ENCODE measurements around the gene NVL. TPM values are rescaled to one million over a fixed set of nuclear protein-coding genes. Genes with fewer than 3 reads are reported as not detected.
A peak's percentile ranks its signal among the peaks of the same experiment; 100 is the strongest.

NVL gene
- polyA plus RNA-seq, 3 donors = 36.2 to 44.7 (median 40.2) TPM

DNA sequence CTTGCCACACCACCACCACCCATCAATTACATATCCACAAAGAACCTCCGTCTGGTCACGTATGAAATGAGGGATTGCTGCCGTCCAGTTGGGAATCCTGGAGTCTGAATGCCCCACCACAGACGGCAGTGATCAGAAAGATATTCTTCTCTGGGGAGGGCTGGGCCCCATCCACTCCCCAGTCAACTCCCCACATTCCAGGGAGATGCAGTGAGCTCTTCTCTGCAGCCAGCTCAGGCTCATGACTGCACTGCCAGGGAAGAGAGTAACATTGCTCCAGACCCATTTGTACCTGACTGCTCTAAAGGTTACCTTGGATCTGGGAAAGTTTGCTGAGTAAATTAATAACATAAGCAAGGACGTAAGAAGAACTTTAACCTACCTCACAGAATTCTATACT, 128.6 kb downstream of the NVL start:
- DNase-seq (ENCODE audit: low read depth in 3 of 3, low spot score in 2 of 3) = no peak

DNA sequence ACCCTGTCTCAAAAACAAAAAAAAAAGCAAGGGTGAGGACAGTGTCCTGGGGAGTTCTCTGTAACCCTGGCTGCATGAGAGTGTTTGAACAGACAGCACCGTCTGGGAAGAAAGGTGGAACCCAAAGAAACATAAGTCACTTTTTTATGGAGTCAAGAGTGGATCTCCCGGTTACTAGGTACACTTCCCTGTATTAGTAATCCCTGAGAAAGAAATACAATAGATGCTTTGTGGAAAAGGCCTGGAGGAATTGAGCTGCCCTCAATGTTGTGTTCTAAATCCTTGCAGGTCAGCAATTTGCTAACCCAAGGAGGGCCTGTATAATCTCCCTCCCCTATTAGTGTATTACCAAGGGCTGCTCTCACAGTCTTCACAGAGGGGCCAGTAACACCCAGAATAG, 130.3 kb downstream of the NVL start:
- DNase-seq (ENCODE audit: low read depth in 3 of 3, low spot score in 2 of 3) = no peak

DNA sequence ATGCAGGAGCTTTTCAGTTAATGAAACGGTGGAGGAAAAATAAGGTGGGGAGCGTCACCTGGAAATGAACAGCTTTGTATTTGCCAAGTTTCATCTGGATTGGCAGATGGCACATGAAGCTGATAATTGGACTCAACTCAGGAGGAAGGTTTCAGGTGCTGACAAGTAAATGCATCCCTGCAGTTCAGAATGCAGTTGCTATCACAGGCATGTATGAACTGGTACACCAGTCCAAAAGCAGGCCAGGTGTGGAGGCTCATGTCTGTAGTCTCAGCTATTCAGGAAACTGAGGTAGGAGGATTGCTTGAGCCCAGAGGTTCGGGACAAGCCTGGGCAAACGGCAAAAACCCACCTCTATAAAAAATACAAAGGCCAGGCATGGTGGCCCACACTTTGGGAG, 131.4 kb downstream of the NVL start:
- no peak for DNase-seq (ENCODE audit: low read depth in 3 of 3, low spot score in 2 of 3)

DNA sequence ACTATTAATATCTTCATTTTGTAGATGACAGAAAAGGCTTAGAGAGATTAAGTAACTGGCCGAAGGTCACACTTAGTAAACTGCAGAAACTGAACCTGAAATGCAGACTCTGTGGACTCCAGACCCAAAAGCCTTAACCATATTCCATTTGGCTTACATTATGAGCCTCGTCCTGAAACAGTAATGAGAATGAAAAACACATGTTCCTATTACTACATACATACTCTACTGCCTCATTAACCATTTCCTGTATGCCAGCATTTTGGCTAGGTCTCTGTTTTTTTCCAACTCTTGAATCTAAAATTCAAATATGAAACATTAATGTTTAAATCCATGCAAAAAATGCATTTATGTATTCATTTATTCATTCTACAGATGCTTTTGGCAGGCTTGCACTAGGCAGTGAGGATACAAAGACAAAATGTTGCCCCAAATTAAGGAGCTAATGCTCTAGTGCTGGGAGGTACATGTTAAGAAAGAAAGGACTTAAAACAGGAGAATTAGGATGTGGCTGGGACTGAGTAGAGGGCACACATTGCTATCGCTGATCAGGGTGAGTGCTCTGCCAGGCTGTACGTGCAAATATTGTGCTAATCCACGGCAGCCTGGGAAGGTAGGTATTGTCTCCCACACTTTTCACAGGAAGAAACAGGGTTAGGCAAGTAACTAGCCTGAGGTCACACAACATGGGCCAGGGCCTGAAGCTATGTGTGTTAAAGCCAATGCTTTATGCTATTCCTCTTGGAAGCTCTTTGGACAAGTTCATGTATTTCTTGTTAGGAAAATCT, 133.0 kb downstream of the NVL start:
- DNase-seq (ENCODE audit: low read depth in 3 of 3, low spot score in 2 of 3) = no peak

DNA sequence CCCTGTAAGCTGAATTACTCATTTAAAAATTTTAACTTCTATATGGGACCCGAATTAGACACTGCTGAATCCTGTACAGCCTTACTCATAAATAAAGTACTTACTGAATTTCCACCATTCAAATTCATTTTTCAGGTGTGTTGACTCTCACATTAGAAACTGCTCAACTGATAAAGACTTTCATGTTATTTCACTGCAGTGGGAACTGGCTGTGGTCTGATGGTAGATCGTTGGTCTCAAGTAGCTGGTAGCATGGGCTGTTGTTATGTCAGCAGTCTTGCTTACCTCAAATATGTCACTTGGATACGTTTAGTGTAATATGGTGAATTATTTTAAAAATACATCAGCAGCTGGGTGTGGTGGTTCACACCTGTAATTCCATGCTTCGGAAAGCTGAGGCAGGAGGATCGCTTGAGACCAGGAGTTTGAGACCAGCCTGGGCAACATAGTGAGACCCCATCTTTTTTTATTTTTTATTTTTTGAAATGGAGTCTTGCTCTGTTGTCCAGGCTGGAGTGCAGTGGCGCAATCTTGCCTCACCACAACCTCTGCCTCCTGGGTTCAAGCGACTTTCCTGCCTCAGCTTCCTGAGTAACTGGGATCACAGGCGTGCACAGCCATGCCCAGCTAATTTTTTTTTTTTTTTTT, 136.5 kb downstream of the NVL start:
- DNase-seq (ENCODE audit: low read depth in 3 of 3, low spot score in 2 of 3) = no peak

DNA sequence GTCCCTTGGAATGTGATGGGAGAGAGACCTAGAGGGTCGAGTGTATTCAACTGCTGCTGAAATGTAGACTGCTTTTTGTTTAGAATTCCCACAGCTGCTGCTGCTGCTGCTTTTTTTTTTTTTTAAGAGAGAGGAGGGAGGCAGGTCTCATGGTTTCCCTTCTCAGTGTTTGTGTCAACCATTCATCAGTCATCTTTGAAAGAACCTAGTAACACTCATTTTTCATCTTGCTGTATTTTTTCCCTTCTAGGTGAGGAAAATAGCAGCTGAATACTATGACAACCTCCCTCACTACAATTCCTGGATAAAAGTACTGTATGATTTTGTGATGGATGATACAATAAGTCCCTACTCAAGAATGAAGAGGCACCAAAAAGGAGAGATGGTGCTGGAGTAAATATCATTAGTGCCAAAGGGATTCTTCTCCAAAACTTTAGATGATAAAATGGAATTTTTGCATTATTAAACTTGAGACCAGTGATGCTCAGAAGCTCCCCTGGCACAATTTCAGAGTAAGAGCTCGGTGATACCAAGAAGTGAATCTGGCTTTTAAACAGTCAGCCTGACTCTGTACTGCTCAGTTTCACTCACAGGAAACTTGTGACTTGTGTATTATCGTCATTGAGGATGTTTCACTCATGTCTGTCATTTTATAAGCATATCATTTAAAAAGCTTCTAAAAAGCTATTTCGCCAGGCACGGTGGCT, 137.7 kb downstream of the NVL start:
- no peak for DNase-seq (ENCODE audit: low read depth in 3 of 3, low spot score in 2 of 3)

DNA sequence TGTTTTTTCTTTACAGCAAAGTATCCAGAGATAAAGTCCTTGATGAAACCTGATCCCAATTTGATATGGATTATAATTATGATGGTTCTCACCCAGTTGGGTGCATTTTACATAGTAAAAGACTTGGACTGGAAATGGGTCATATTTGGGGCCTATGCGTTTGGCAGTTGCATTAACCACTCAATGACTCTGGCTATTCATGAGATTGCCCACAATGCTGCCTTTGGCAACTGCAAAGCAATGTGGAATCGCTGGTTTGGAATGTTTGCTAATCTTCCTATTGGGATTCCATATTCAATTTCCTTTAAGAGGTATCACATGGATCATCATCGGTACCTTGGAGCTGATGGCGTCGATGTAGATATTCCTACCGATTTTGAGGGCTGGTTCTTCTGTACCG, 140.4 kb downstream of the NVL start:
- no peak for DNase-seq (ENCODE audit: low read depth in 3 of 3, low spot score in 2 of 3)

DNA sequence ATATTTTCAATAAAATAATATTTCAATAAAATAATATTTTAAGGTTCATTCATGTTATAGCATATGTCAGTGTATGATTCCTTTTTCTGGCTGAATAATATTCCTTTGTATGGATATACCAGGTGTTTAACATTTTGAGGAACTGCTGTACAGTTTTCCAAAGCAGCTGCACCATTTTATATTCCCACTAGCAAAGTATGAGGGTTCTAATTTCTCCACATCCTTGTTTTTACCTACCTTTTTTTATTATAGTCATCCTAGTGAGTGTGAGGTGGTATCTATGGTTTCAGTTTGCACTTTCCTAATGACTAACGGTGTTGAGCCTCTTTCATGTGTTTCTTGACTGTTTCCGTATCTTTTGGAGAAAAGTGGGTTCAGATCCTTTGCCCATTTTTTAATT, 141.7 kb downstream of the NVL start:
- no peak for DNase-seq (ENCODE audit: low read depth in 3 of 3, low spot score in 2 of 3)

- no peak for DNase-seq (ENCODE audit: low read depth in 3 of 3, low spot score in 2 of 3)
Observed at GRCh38 chr1:224185208-224185607, 144.8 kb downstream of the NVL start.

DNA sequence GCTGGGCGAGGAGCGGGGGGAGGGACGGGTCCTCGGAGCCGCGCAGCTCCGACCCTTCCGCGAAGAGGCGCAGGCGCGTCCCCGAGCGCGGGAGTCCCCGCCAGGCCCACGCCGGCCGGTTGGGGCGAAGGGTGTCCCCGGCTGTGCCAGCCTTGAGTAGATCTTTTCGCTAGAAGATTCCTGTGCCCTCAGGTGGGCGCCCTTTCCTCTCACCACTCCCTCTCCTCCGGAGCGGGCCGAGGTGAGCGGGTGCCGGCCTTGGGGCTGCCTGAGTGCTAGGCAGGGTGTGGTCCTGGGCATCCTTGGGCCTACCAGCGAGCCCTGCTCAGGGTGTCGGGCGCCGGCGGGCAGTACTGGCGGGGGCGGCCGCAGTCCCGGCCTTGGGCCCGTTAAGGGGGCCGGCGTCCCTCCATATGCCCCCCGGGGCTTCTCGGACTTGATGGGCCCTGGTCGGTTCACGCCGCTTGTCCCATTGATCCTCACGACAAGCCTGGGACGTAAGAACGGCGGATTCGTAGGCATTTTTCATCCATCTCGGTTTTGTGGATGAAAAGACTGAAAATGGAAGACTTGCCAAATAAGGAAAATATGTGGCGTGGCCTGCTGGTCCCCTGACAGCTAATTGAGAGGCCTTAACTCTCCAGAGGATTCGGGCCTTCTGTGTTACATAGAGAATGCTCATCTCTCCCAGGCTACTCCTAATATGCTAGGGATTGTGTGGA, 146.2 kb downstream of the NVL start:
- DNase-seq (ENCODE audit: low read depth in 3 of 3, low spot score in 2 of 3) = peak in 1 of 3 donors; percentile 32

GRCh38 chr1:224182866-224183590, 146.9 kb downstream of the NVL start, which contains the start of gene DEGS1:
TSS of gene DEGS1 (plus strand) at chr1:224183240. CDS start at chr1:224183337, 97 bp downstream.
- peak in 2 of 3 donors; percentile 62 to 68 for DNase-seq (ENCODE audit: low read depth in 3 of 3, low spot score in 2 of 3)

GRCh38 chr1:224182057-224182865, 147.7 kb downstream of the NVL start:
- no peak for DNase-seq (ENCODE audit: low read depth in 3 of 3, low spot score in 2 of 3)

GRCh38 chr1:224181453-224181810, 148.5 kb downstream of the NVL start:
- DNase-seq (ENCODE audit: low read depth in 3 of 3, low spot score in 2 of 3) = no peak

DNA sequence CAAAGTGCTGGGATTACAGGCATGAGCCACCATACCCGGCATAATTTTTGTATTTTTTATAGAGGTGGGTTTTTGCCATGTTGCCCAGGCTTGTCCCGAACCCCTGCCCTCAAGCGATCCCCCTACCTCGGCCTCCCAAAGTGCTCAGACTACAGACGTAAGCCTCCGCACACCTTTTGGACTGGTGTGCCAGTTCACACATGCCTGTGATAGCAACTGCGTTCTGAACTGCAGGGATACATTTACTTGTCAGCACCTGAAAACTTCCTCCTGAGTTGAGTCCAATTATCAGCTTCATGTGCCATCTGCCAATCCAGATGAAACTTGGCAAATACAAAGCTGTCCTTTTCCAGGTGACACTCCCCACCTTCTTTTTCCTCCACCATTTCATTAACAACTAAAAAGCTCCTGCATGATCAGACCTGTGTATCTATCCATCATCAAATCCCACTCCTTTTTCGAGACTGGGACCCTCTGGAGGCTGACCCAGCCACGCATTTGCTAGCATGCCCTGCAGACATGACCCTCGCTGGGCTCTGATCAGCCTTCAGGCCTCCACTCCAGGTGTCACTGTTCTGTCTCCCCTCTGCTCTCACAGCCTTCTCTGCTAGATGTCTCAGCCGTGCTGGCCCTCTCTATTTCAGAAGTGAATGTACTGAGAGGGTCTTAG, 149.1 kb downstream of the NVL start:
- DNase-seq (ENCODE audit: low read depth in 3 of 3, low spot score in 2 of 3) = no peak

DNA sequence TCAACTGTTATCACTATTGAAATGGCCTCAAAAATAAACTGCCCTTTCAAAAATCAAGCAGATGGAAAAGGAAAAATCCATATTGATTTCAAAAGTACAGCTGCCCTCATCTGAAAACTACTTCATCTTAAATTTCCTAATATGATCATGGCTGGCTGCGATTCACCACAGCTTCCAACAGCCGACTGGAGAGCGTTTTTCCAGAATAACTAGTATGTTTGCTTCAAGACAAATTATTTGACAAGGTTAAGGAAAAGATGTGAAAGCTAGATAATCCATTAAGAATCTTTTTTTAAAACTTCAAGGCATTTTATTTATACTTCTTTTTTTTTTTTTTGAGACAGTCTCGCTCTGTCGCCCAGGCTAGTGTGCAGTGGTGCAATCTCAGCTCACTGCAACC, 151.1 kb downstream of the NVL start:
- DNase-seq (ENCODE audit: low read depth in 3 of 3, low spot score in 2 of 3) = no peak

GRCh38 chr1:224177356-224177999, 152.5 kb downstream of the NVL start:
- DNase-seq (ENCODE audit: low read depth in 3 of 3, low spot score in 2 of 3) = no peak
